KMS-11 (cell line): ENCODE measurements around the gene ZNF182.
"Not testable (repeated sequence)": the region's sequence is repeated elsewhere in the genome, so short reads cannot be mapped to it uniquely, and the experiment has no call there.

Source experiments
- H2AFZ ChIP-seq: fragments of 200-600 bp; sonication (generic); 2 replicates; pipeline ENCODE4 v1.6.1; 2016; ENCODE audit warnings: antibody characterized with exemption, mixed run types, low read depth
- H3K27ac ChIP-seq: fragments of 200-600 bp; sonication (generic); 2 replicates; pipeline ENCODE4 v1.6.1; 2016; ENCODE audit warnings: mild to moderate bottlenecking, mixed run types
- H3K27me3 ChIP-seq: fragments of 200-600 bp; sonication (generic); 2 replicates; pipeline ENCODE4 v1.6.1; 2017; ENCODE audit warnings: mild to moderate bottlenecking, low read depth, mixed run types, moderate library complexity; ENCODE audit not compliant: insufficient read depth
- H3K36me3 ChIP-seq: fragments of 200-600 bp; sonication (generic); 2 replicates; pipeline ENCODE4 v1.6.1; 2017; ENCODE audit warnings: mild to moderate bottlenecking, mixed run types; ENCODE audit not compliant: insufficient read depth
- H3K4me1 ChIP-seq: fragments of 200-600 bp; sonication (generic); 2 replicates; pipeline ENCODE4 v1.6.1; 2016; ENCODE audit warnings: mild to moderate bottlenecking, low read depth, mixed run types; ENCODE audit not compliant: poor library complexity, severe bottlenecking
- H3K4me2 ChIP-seq: fragments of 200-600 bp; sonication (generic); 2 replicates; pipeline ENCODE4 v1.7.0; 2016; ENCODE audit warnings: mild to moderate bottlenecking, mixed run types
- H3K4me3 ChIP-seq: fragments of 200-600 bp; sonication (generic); IDR thresholded peaks from 2 replicates; pipeline ENCODE4 v1.6.1; 2017; ENCODE audit warnings: low read depth, low read length, mixed read lengths; ENCODE audit not compliant: insufficient read depth
- H3K79me2 ChIP-seq: fragments of 200-600 bp; sonication (generic); 2 replicates; pipeline ENCODE4 v1.6.1; 2016; ENCODE audit warnings: low read depth, mixed run types; ENCODE audit not compliant: insufficient read depth
- H3K9ac ChIP-seq: fragments of 200-600 bp; sonication (generic); 2 replicates; pipeline ENCODE4 v1.6.1; 2016; ENCODE audit warnings: mild to moderate bottlenecking, mixed run types
- H4K20me1 ChIP-seq: fragments of 200-600 bp; sonication (generic); 2 replicates; pipeline ENCODE4 v1.6.1; 2016; ENCODE audit warnings: mild to moderate bottlenecking, mixed run types; ENCODE audit not compliant: insufficient read depth
- TF ChIP-seq, protein P1 (sequence below): fragments of 200-600 bp; sonication (generic); conservative IDR thresholded peaks from 2 replicates; pipeline ENCODE4 v1.6.1; 2017; ENCODE audit warnings: low read depth, mild to moderate bottlenecking, antibody characterized with exemption, low read length, moderate library complexity, mixed read lengths

The ZNF182 gene

DNA sequence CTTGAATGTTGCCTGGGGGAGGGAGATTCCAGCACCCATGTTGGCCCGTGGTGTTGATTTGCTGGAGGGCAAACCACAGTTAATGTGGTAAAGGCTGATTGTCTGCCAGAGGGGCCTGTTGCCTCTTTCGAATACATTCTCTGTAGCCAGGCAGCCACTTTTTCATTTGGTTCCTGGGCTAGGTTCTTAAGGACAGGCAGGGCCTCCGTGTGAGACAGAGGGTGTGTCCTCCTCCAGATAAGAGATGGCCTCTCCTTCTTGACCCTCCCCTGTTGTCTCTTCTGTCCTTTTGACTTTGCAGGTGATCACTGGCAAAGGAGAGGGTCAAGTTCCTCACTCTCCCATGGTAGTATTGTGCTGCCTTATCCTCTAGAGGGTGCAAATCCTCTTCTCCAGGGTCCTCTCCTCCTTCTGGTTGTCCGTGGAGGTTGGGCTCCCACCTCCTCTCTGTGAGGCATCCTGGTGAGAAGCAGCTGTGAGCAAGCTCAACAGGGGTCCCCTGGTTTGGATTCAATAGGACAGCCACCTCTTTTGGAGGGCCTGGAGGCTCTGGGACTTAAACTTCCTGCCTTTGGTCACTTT, 44.9 kb downstream of the ZNF182 start:
- Histone ChIP-seq H3K27me3 (no peaks in the 10 kb centered on the region), H3K4me1 (no peaks in the 10 kb centered on the region), H3K4me2 (no peak overlapping the region), H2AFZ (no peak overlapping the region), H3K27ac (no peak overlapping the region), H3K9ac (no peak overlapping the region), H4K20me1 (no peaks in the 10 kb centered on the region), H3K4me3 (no peak overlapping the region), H3K36me3 (no peaks in the 10 kb centered on the region), H3K79me2 (no peaks in the 10 kb centered on the region)
- TF ChIP-seq, protein P1, sequence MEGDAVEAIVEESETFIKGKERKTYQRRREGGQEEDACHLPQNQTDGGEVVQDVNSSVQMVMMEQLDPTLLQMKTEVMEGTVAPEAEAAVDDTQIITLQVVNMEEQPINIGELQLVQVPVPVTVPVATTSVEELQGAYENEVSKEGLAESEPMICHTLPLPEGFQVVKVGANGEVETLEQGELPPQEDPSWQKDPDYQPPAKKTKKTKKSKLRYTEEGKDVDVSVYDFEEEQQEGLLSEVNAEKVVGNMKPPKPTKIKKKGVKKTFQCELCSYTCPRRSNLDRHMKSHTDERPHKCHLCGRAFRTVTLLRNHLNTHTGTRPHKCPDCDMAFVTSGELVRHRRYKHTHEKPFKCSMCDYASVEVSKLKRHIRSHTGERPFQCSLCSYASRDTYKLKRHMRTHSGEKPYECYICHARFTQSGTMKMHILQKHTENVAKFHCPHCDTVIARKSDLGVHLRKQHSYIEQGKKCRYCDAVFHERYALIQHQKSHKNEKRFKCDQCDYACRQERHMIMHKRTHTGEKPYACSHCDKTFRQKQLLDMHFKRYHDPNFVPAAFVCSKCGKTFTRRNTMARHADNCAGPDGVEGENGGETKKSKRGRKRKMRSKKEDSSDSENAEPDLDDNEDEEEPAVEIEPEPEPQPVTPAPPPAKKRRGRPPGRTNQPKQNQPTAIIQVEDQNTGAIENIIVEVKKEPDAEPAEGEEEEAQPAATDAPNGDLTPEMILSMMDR = no peak

DNA sequence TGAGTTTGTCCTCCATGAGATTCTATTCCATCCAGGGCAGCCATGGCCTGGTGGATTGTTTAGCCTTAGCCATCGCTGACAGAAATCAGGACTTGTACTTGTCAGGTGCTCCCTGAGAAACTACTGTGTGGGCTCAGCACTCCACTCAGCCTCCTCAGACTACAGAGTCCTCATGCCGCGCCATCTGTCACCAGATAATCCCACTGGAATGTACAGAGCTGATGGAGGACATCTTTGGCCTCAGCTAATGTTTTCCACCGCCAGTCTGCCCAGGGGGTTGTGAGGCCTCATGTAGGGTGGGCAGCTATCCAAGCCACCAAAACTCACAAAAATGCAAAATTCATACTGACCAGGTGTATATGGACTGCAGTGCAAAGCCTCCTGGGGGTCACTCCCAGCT, 45.6 kb downstream of the ZNF182 start:
- not testable (repeated sequence) for H2AFZ ChIP-seq, H3K4me2 ChIP-seq, H4K20me1 ChIP-seq, H3K36me3 ChIP-seq, H3K4me1 ChIP-seq, H3K9ac ChIP-seq, H3K27me3 ChIP-seq, H3K4me3 ChIP-seq, H3K79me2 ChIP-seq, H3K27ac ChIP-seq

DNA sequence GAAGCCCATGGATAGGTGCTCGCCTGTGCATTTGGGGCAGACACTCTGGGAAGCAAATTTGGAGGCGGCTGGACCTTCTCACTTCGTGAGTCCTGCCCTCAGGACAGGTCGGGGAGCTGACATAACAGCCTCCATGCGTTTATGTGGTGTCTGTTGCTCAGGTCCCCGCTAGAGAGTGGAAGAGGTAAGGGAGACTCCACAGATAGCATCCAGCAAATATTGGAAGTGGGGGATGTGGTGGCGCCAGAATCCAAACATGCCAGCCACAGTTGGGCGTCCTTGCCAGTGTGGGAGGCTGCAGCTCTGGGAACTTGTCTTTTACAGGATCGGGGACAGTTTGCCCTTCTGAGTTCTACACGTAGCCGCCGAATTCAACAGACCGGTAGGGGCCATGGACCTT, 47.8 kb downstream of the ZNF182 start:
- H3K4me2 ChIP-seq = no peak overlapping the region
- no peak overlapping the region for H3K9ac ChIP-seq
- H3K27ac ChIP-seq = no peak overlapping the region
- no peaks in the 10 kb centered on the region for H3K79me2 ChIP-seq
- no peaks in the 10 kb centered on the region for H3K36me3 ChIP-seq
- TF ChIP-seq, protein P1 = no peak
- no peaks in the 10 kb centered on the region for H3K4me1 ChIP-seq
- no peaks in the 10 kb centered on the region for H4K20me1 ChIP-seq
- no peaks in the 10 kb centered on the region for H3K27me3 ChIP-seq
- no peak overlapping the region for H3K4me3 ChIP-seq
- H2AFZ ChIP-seq = no peak overlapping the region

DNA sequence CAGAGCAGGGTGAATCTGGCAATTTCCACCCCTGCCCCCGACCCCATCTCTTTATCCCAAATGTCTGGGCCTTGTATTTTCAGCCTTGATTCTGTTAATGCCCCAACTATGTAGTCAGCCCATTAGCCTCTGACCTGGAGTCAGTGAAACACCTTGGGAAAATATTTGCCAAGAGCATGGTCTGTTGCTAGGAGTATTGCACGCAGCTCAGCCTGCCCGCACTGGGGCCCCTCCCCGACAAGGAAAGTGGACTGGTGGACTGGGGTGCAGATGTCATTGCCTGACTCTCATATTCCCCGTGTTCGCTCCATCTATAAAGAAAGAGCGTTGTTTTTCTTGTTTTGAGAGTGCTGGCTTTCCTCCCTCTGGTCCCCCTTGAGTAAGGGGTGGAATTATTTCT, 48.5 kb downstream of the ZNF182 start:
- not testable (repeated sequence) for H3K79me2 ChIP-seq, H3K27me3 ChIP-seq, H3K36me3 ChIP-seq, H4K20me1 ChIP-seq, H3K4me2 ChIP-seq, H3K4me3 ChIP-seq, H2AFZ ChIP-seq, H3K27ac ChIP-seq, H3K9ac ChIP-seq, H3K4me1 ChIP-seq

DNA sequence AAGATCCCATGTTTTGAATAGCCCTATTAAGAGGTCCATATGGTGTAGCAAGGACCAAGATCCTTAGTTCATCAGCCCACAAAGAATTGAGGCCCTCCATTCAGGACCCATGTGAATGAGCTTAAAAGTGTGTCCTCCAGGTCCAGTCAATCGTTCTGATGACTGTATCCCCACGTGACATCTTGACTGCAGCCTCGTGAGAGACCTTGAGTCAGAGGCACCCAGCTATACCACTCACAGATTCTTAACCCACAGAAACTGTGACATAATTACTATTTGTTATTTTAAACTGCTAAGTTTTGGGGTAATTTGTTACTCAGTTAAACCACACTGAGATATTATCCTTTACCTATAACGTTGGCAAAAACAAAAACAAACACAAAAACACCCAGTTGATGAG, 62.4 kb downstream of the ZNF182 start:
- Histone ChIP-seq H3K9ac (no peak overlapping the region), H3K4me2 (no peak overlapping the region), H3K27ac (no peak overlapping the region), H3K36me3 (no peaks in the 10 kb centered on the region), H4K20me1 (no peaks in the 10 kb centered on the region), H3K79me2 (no peaks in the 10 kb centered on the region), H3K4me3 (no peak overlapping the region), H3K4me1 (no peaks in the 10 kb centered on the region), H2AFZ (no peak overlapping the region), H3K27me3 (no peaks in the 10 kb centered on the region)
- TF ChIP-seq, protein P1 = no peak
